Germinal center (tissue), 1 donor: ENCODE data around the gene PTGER3.
"Not testable (repeated sequence)": the region's sequence is repeated elsewhere in the genome, so short reads cannot be mapped to it uniquely, and the experiment has no call there.

Source experiments
- DNase-seq: peaks from one replicate; pipeline ENCODE4 v3.0.0; 2012; ENCODE audit warnings: mixed read lengths, low spot score

PTGER3 gene

DNA sequence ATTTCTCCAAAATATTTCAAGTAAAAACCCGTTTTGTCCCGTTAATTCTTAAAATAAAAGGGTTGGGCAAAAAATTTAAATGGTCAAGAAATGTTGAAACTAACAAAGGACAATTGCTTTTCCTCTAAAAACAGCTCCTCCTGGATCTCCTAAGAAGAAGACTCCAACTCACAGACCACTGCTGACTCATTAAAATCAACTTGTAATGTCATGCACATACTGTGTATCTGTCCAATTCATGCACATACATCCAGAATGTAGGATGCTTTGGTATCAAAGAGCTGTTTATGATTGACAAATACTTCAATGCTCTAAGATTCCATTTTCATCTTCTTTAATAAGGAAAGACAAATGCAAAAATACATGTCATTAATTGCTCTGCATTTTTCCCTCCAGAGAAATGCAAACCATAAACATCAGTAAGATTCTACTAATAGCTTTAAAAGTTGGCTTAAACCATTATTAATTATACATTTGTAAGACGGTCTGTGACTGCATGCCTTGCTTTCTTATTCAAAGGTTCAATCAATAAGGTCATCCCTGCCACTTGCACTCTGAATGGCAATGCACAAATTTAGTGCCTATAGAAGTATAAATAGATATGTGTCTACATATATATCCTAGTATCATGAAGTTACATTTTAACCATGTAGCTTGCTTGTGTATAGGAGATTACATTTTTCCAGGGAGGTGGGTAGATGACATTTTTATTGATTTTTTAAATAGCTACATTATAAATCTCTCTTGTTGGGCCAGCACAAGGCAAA, 44.7 kb downstream of the PTGER3 start:
- no peak for DNase-seq

DNA sequence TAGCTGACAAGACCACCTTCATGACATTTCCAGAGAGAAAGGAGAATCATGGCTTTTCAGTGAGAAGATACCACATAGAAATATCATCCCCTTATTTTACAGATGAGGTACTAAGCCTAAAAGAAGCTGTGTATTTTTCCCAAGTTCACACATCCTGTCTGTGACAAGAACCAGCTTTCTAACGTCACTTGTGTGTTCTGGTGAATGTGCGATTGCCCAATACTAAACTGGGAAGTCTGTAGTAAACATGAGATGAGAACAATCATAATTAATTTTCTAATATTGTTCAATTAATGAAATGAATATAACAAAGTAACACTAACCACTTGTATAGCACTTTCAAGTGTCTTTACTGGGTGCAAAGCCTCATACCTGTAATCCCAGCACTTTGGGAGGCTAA, 46.0 kb downstream of the PTGER3 start:
- DNase-seq = no peak

GRCh38 chr1:70997793-70998192, 49.8 kb downstream of the PTGER3 start:
- no peak for DNase-seq

DNA sequence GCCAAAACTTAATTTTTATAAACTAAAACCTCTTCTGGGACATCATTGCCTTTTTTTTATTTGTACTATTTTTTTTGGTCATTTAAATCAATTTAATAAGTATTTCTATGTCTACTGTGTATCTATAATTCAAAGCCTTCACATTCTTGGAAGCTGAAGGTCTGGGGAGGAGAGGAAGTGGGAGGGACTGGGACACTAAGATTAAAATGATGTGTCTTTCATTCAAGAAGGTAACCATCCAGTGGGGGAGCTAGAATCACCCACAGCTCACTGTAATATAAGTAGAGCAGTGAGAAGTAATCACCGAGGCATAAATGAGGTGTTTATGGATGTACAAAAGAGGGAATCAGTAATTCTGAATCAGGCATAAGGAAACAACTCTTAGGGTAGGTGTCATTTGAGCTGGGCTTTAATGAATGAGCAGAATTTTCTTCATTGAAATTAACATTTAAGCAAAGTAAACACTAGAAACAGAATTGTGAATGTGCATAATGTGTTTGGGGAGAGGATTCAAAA, 52.8 kb downstream of the PTGER3 start:
- DNase-seq = no peak

DNA sequence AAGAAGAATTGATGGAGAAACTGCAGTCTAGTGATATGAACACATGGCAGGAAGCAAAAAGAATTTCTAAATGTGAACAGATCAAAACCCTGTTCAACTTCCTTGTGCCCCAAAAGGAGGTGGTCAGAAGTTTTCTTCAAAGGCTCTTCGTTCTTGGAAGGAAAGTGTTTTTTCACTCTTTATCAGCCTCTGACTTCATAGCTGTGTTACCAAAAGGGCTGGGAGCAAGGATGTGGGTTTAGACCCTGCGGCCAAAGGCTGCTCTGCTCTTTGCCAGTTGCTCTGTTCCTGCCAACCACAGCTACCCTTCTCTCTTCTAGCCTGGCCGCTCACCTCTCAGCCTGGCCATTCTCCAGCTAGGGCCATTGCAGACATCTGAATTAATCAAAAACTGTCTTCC, 53.8 kb downstream of the PTGER3 start:
- DNase-seq = no peak

DNA sequence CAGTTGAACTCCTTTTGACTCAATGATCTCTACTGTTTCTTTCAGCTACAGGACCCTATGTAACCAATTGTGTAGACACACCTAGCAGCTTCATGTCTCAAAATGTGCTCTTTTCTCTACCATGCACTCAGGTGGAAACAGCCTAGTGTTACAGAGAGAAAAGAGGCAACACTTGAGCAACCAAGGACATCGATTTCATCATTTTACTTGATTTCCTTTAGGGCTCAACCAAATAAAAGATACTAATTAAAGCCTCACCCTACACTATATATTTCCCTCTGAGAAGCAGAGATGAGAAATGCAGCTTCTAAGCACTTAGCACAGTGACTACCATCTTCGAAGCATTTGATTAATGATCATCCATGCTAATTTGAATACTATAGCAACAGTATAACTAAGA, 55.1 kb downstream of the PTGER3 start:
- no peak for DNase-seq

DNA sequence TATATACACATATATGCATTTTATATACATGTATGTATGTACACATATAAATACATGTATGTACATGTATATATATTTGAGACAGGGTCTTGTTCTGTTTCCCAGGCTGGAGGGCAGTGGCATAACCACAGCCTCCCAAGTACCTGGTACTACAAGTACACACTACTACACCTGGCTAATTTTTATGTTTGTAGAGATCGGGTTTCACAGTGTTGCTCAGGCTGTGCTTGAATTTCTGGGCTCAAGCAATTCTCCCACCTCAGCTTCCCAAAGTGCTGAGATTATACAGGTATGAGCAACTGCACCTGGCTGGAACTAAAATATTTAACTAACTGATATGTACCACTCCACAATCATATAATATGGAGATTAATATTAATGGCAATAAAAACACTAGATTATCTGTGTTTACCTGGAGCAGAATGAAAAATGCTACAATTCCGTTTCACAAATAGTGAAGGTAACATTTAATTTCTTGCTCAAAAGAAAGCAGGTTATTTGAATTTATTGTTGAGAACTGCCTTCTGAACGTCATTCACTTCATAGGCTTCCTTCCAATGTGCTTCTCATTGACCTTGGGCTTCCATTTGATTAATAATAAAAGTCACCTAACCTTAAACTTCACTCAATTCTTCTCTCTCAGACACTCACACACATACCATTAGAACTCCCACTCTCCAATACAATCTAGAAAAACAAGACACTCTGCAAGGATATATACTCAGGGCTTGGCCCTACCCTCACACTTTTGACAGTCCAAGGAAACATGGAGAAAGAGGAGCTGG, 57.0 kb downstream of the PTGER3 start:
- no peak for DNase-seq

DNA sequence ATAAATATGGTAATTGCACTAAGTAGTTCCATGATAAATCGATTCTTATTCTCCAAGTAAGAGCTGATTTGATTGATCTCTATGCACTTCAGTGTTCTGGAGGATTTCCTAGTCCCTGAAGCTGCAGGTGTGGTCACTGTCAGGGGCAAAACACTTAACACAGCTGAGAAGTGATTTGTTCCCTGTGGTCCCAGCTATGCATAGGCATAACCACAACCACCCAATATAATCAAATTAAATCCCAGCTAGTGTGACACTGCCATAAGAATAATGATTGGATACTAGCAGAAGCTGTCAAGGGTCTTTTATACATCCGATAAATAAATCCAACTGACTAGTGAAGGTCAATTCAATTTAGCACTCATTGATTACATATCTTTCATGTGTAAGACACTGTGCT, 60.1 kb downstream of the PTGER3 start:
- DNase-seq = no peak

DNA sequence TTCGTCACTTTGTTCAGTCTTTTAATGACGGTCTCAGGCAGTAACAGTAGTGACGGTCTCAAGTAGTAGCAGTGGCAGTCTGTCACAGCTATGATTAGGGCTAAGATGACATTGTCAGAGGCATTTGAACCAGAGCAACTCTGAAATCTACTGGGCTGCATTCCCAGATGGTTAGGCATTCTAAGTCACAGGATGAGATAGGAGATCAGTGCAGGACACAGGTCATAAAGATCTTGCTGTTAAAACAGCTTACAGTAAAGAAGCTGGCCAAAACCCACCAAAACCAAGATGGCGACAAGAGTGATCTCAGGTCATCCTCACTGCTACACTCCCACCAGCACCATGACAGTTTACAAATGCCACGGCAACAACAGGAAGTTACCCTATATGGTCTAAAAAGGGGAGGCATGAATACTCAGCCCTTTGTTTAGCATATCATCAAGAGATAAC, 61.8 kb downstream of the PTGER3 start:
- not testable (repeated sequence) for DNase-seq

DNA sequence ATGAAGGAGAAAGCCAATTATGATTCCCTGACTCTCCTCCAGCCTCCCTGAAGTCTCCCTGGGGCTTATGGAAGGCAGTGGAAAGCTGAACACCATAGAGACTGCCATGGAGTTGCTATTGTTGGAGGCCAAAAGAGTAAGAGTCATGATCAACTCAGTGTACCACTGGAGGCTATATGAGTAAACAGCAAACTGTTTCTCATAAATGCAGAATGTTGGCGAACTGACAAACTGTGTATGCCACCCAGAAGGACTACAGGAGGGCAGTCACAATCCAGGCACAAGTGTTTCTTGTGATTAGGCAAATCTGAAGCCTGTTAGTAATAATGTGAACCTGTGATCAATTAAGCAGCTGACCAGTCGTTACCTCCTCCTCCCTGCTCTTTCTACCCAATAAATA, 62.3 kb downstream of the PTGER3 start:
- not testable (repeated sequence) for DNase-seq

DNA sequence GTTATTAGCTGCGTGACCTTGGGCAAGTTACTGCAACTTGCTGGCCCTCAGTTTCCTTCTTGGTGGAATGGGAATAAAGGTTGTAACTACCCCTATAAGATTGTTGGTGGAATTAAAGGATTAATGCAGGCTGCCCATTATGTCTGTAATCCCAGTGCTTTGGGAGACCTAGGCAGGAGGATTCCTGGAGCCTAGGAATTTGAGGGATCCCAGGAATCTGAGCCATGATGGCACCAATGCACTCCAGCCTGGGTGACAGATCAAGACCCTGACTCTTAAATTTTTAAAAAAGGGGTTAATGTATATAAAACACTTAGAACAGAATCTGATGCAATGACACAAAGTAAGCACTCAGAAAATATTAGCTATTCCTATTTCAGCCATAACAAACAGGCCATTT, 67.3 kb downstream of the PTGER3 start:
- no peak for DNase-seq

DNA sequence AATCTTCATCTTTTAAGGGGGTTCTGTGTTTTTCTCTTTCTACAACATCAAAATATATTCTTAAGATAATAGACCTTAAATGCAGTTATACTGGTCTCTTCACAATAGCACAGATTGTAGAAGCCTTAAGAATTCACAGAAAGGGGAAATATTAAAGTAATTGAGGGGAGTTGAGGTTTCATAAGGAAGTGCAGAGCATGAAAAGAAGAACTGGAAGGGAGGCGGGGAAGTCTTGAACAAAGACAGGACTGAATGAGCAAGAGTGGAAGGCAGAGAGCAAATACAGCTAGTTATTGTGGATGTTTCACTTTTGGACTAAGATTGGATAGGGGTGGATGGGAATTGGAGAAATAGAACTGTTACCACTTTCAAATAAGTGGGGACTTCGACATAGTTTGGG, 67.7 kb downstream of the PTGER3 start:
- peak; percentile 2 for DNase-seq

- DNase-seq = no peak
Observed at GRCh38 chr1:70979313-70979712, 68.3 kb downstream of the PTGER3 start.

GRCh38 chr1:70978623-70979022, 69.0 kb downstream of the PTGER3 start:
- DNase-seq = no peak

DNA sequence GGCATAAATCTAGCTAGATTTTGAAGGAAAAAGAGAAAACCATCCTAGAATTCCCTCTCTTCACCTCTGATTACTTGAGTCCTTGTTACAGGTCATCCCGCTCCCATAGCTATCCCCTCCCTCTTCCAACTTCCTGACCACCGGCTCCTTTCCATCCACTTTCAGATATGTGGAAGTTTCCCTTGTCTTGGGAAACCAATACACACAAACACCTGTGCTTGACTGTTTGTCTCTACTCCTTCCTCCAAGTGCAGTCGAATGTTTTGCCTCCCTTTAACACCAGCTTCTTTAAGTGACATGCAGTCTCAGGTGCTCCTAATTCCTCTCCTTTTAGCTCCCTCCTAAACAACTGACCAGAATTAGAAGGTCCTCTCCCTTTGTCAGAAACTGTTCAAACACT, 70.0 kb downstream of the PTGER3 start:
- DNase-seq = no peak

DNA sequence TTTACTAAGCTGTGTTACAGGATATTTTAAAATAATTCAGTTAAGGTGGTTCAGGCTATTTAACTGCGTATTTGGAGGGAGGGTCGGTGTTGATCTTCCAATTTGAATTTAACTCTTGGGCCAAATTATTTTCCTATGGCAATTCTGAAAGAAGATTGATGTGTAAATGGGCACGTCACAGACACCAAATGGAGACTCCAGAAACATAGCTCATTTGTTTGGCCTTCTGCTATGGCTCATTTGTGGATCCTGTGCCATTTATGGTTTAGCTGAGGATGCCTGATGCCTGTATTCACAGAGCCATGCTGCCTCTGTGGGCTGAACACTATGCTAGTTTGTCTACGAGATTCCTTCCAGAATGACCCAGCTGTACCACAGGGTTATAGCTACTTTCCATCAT, 70.6 kb downstream of the PTGER3 start:
- DNase-seq = no peak

DNA sequence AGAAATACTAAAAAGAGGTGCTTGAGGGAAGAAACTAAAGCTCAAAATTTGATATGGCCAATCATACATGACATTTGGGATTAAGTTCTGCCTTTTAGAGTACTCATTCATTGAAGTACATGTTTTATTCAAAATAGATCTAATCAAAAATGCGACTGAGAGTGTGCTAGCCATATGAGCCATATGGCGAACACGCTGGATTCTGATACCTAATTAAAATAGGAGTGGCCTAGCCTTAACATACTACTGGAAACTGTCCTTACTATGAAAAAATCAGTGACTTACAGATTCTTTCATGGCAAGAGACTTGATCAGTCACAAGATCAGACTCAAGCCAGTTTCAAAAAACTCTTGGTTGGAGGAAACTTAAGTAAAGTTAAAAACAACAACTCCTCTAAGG, 73.9 kb downstream of the PTGER3 start:
- no peak for DNase-seq

GRCh38 chr1:70970407-70970806, 77.2 kb downstream of the PTGER3 start:
- no peak for DNase-seq

DNA sequence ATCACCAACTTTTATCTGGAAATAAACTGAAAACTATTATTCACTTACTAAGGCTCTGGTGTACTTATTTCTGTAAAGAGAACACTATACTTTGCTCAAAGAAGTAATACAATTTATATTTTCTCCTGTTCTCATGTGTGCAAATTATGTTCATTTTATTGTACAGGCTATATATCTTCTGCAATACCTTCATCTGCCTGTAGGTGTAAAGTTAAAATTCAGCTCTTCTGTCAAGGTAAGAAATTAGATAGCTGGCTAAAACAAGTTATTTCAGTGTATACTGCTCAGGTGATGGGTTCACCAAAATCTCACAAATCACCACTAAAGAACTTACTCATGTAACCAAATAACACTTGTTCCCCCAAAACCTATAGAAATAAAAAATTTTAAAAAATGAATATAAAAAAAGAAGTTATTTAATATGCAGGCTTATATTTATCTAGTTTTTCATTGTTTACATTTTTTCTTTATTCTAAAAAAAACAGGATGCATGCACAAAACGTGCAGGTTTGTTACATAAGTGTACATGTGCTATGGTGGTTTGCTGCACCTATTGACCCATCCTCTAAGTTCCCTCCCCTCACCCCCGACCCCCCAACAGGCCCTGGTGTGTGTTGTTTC, 81.5 kb downstream of the PTGER3 start:
- DNase-seq = peak; percentile 1

GRCh38 chr1:70963374-70963773, 84.2 kb downstream of the PTGER3 start:
- no peak for DNase-seq

- no peak for DNase-seq
Observed at GRCh38 chr1:70961374-70961975, 86.1 kb downstream of the PTGER3 start.

- DNase-seq = no peak
Observed at GRCh38 chr1:70948396-70949017, 99.1 kb downstream of the PTGER3 start.
